ENCODE data around the gene PDZRN3. TPM values are rescaled to one million over a fixed set of nuclear protein-coding genes. Genes with fewer than 3 reads are reported as not detected.

The PDZRN3 gene
- total and polyA plus RNA-seq, 2 of the 13 experiments (the other 11 are each of a cell fraction or from before 2014, with no cell fraction given) = not detected

- H3K9ac ChIP-seq (ENCODE audit: insufficient read depth, low read depth, low read length) = no peak overlapping the region
- POLR2A ChIA-PET = no interaction called here
- H3K27me3 ChIP-seq (ENCODE audit: control insufficient read depth in 1 of 2, insufficient read depth in 2 of 2, low read length in 2 of 2) = peaks cover 0 to 1% of the 10 kb centered on the region in 2 experiments; a peak in 1 of 5 replicates
- no peaks in the 10 kb centered on the region for H4K20me1 ChIP-seq (ENCODE audit: insufficient read depth, low read length)
- no peak for TF ChIP-seq U2AF1 (optimal IDR thresholded peaks at IDR 0.05; ENCODE audit: low read depth, low read length)
- TF ChIP-seq, protein P1, sequence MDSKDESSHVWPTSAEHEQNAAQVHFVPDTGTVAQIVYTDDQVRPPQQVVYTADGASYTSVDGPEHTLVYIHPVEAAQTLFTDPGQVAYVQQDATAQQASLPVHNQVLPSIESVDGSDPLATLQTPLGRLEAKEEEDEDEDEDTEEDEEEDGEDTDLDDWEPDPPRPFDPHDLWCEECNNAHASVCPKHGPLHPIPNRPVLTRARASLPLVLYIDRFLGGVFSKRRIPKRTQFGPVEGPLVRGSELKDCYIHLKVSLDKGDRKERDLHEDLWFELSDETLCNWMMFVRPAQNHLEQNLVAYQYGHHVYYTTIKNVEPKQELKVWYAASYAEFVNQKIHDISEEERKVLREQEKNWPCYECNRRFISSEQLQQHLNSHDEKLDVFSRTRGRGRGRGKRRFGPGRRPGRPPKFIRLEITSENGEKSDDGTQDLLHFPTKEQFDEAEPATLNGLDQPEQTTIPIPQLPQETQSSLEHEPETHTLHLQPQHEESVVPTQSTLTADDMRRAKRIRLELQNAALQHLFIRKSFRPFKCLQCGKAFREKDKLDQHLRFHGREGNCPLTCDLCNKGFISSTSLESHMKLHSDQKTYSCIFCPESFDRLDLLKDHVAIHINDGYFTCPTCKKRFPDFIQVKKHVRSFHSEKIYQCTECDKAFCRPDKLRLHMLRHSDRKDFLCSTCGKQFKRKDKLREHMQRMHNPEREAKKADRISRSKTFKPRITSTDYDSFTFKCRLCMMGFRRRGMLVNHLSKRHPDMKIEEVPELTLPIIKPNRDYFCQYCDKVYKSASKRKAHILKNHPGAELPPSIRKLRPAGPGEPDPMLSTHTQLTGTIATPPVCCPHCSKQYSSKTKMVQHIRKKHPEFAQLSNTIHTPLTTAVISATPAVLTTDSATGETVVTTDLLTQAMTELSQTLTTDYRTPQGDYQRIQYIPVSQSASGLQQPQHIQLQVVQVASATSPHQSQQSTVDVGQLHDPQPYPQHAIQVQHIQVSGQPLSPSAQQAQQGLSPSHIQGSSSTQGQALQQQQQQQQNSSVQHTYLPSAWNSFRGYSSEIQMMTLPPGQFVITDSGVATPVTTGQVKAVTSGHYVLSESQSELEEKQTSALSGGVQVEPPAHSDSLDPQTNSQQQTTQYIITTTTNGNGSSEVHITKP (CRISPR knock-in tag; IDR thresholded peaks at IDR 0.05; ENCODE audit: low read depth) = no peak
- no peak for TF ChIP-seq NBN (conservative IDR thresholded peaks at IDR 0.05)
- no peak for TF ChIP-seq FOSL2 (CRISPR knock-in tag; IDR thresholded peaks at IDR 0.05)
- TF ChIP-seq, protein P2, sequence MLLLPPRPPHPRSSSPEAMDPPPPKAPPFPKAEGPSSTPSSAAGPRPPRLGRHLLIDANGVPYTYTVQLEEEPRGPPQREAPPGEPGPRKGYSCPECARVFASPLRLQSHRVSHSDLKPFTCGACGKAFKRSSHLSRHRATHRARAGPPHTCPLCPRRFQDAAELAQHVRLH (CRISPR knock-in tag; IDR thresholded peaks at IDR 0.05; ENCODE audit: borderline replicate concordance, low read depth) = no peak
- TF ChIP-seq, protein P3, sequence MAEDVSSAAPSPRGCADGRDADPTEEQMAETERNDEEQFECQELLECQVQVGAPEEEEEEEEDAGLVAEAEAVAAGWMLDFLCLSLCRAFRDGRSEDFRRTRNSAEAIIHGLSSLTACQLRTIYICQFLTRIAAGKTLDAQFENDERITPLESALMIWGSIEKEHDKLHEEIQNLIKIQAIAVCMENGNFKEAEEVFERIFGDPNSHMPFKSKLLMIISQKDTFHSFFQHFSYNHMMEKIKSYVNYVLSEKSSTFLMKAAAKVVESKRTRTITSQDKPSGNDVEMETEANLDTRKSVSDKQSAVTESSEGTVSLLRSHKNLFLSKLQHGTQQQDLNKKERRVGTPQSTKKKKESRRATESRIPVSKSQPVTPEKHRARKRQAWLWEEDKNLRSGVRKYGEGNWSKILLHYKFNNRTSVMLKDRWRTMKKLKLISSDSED (CRISPR knock-in tag; IDR thresholded peaks at IDR 0.05) = no peak
- TF ChIP-seq ZNF562 (CRISPR knock-in tag; IDR thresholded peaks at IDR 0.05; ENCODE audit: borderline replicate concordance) = no peak
- TF ChIP-seq AKNA (CRISPR knock-in tag; IDR thresholded peaks at IDR 0.05; ENCODE audit: borderline replicate concordance) = no peak
- no peak for TF ChIP-seq ZNF720 (CRISPR knock-in tag; IDR thresholded peaks at IDR 0.05)
- intact Hi-C loops (cut with micrococcal nuclease; ENCODE audit: unreplicated experiment) = no loop called here
- in situ Hi-C loops (cut with HindIII; ENCODE audit: extremely low pct_ligation_motif_present, low pct_unique_long_range_greater_than_20kb) = no loop called here
- ATAC-seq (no peak), DNase-seq (ENCODE audit: low spot score) (no peak), FAIRE-seq (no peak)
- H3K27ac ChIP-seq (ENCODE audit: extremely low read length, insufficient read depth, low read length) = no peak overlapping the region
- no peak overlapping the region for H3K4me2 ChIP-seq (ENCODE audit: low read depth, low read length)
- WGBS (ENCODE audit: low lambda C conversion rate) = 54% methylated on average over 7 of the region's 7 CpGs
- H3K4me1 ChIP-seq (ENCODE audit: insufficient read depth, low read length) = no peaks in the 10 kb centered on the region
- CTCF ChIA-PET (ENCODE audit: low intra/inter-chr PET ratio, low total read pairs) = no interaction called here
- no peak overlapping the region for H3K4me3 ChIP-seq (replicated peaks in 1 of 3; ENCODE audit: insufficient read depth in 1 of 3, low read depth in 2 of 3, low read length in 3 of 3)
- H3K79me2 ChIP-seq (ENCODE audit: insufficient read depth, low read length) = no peaks in the 10 kb centered on the region
- BruUV-seq (replicated peaks) = no TSS peak
- H2AFZ ChIP-seq (ENCODE audit: low read length) = no peak overlapping the region
- H3K9me3 ChIP-seq (ENCODE audit: low read length) = peaks cover 5% of the 10 kb centered on the region; the same call in 1 of the 2 replicates
- H3K36me3 ChIP-seq (replicated peaks in 1 of 2; ENCODE audit: control insufficient read depth in 1 of 2, insufficient read depth in 2 of 2, low read length in 2 of 2) = no peaks in the 10 kb centered on the region
Measured at GRCh38 chr3:73521734-73522336, 102.9 kb downstream of the PDZRN3 start.

All from HepG2 (cell line).